Activated naive CD4-positive, alpha-beta T cell treated with anti-CD3 and anti-CD28 coated beads, Interleukin-2, amount 10 ng/mL, durations not matched to agents 7 days and 5 days (primary cell): Measurements from ENCODE around the gene NOD1.
"Not testable (repeated sequence)": the region's sequence is repeated elsewhere in the genome, so short reads cannot be mapped to it uniquely, and the experiment has no call there.

Experiments used
- CTCF ChIA-PET: fragments of 350-600 bp; sonication (Branson Sonifier 250); formaldehyde crosslinking; loops from one replicate; lab custom pipeline; 2021; ENCODE audit warnings: antibody characterized with exemption; lab: Charles Lee
- DNase-seq: peaks from one replicate; pipeline ENCODE4 v3.0.0-alpha.2; 2020
- H3K27ac Mint-ChIP-seq: one replicate; pipeline ENCODE4 v1.8.0; 2021; ENCODE audit warnings: mild to moderate bottlenecking, moderate library complexity, mixed read lengths
- H3K27me3 Mint-ChIP-seq: one replicate; pipeline ENCODE4 v1.8.0; 2021; ENCODE audit warnings: mild to moderate bottlenecking, mixed read lengths
- H3K36me3 Mint-ChIP-seq: one replicate; pipeline ENCODE4 v1.8.0; 2021; ENCODE audit warnings: mixed read lengths
- H3K4me1 Mint-ChIP-seq: one replicate; pipeline ENCODE4 v1.8.0; 2021; ENCODE audit warnings: mixed read lengths
- H3K4me3 Mint-ChIP-seq: one replicate; pipeline ENCODE4 v1.8.0; 2021; ENCODE audit warnings: mild to moderate bottlenecking, moderate library complexity, mixed read lengths
- H3K9me3 Mint-ChIP-seq: one replicate; pipeline ENCODE4 v1.8.0; 2021; ENCODE audit warnings: mixed read lengths

The NOD1 gene

GRCh38 chr7:30487371-30487770, 8.8 kb upstream of the NOD1 start:
- peaks cover 5% of the 10 kb centered on the region for H3K9me3 Mint-ChIP-seq
- H3K27me3 Mint-ChIP-seq: peaks cover 23% of the 10 kb centered on the region
- H3K4me1 Mint-ChIP-seq: no peaks in the 10 kb centered on the region
- no peak for DNase-seq
- CTCF ChIA-PET: interaction anchor here (0.6 kb wide), 1 partner anchor 62 kb away, joined by 3 read pairs; no protein-coding TSS in a partner anchor
- H3K27ac Mint-ChIP-seq: no peak overlapping the region
- H3K4me3 Mint-ChIP-seq: no peak overlapping the region
- H3K36me3 Mint-ChIP-seq: peaks cover 2% of the 10 kb centered on the region

GRCh38 chr7:30485667-30486066, 7.1 kb upstream of the NOD1 start:
- Mint-ChIP-seq H3K4me3 (no peak overlapping the region), H3K4me1 (peaks cover under 1% of the 10 kb centered on the region), H3K27ac (no peak overlapping the region), H3K9me3 (no peaks in the 10 kb centered on the region), H3K27me3 (peaks cover 18% of the 10 kb centered on the region), H3K36me3 (no peaks in the 10 kb centered on the region)
- no peak for DNase-seq
- CTCF ChIA-PET: no interaction called here

- H3K9me3 Mint-ChIP-seq, H3K27ac Mint-ChIP-seq, H3K36me3 Mint-ChIP-seq, H3K4me3 Mint-ChIP-seq, DNase-seq, CTCF ChIA-PET, H3K27me3 Mint-ChIP-seq: not testable (repeated sequence)
- H3K4me1 Mint-ChIP-seq: peaks cover 34% of the 10 kb centered on the region
Observed at GRCh38 chr7:30481416-30481815, 2.8 kb upstream of the NOD1 start.

GRCh38 chr7:30479202-30480120, 877 bp upstream of the NOD1 start:
- Mint-ChIP-seq H3K9me3 (no peaks in the 10 kb centered on the region), H3K27ac (peak overlapping the region; percentile 92), H3K27me3 (no peaks in the 10 kb centered on the region), H3K4me1 (peaks cover 51% of the 10 kb centered on the region), H3K4me3 (peak overlapping the region; percentile 90), H3K36me3 (peaks cover 12% of the 10 kb centered on the region)
- CTCF ChIA-PET: no interaction called here
- DNase-seq: peak; percentile 50

GRCh38 chr7:30476459-30477145, 2.0 kb downstream of the NOD1 start:
- H3K27me3 Mint-ChIP-seq: no peaks in the 10 kb centered on the region
- no peak overlapping the region for H3K27ac Mint-ChIP-seq
- H3K36me3 Mint-ChIP-seq: peaks cover 23% of the 10 kb centered on the region
- no peaks in the 10 kb centered on the region for H3K9me3 Mint-ChIP-seq
- CTCF ChIA-PET: no interaction called here
- peaks cover 78% of the 10 kb centered on the region for H3K4me1 Mint-ChIP-seq
- H3K4me3 Mint-ChIP-seq: peak overlapping the region; percentile 55
- DNase-seq: no peak

- no peaks in the 10 kb centered on the region for H3K9me3 Mint-ChIP-seq
- CTCF ChIA-PET: no interaction called here
- peaks cover 23% of the 10 kb centered on the region for H3K36me3 Mint-ChIP-seq
- no peaks in the 10 kb centered on the region for H3K27me3 Mint-ChIP-seq
- peak overlapping the region; percentile 39 for H3K27ac Mint-ChIP-seq
- peaks cover 87% of the 10 kb centered on the region for H3K4me1 Mint-ChIP-seq
- H3K4me3 Mint-ChIP-seq: no peak overlapping the region
- DNase-seq: no peak
Observed at GRCh38 chr7:30475580-30475979, 3.0 kb downstream of the NOD1 start.

GRCh38 chr7:30474893-30475292, 3.7 kb downstream of the NOD1 start:
- H3K27me3 Mint-ChIP-seq: no peaks in the 10 kb centered on the region
- H3K4me1 Mint-ChIP-seq: peaks cover 85% of the 10 kb centered on the region
- H3K4me3 Mint-ChIP-seq: no peak overlapping the region
- CTCF ChIA-PET: no interaction called here
- peaks cover 29% of the 10 kb centered on the region for H3K36me3 Mint-ChIP-seq
- no peak overlapping the region for H3K27ac Mint-ChIP-seq
- H3K9me3 Mint-ChIP-seq: no peaks in the 10 kb centered on the region
- no peak for DNase-seq

GRCh38 chr7:30474485-30474884, 4.1 kb downstream of the NOD1 start:
- H3K9me3 Mint-ChIP-seq: no peaks in the 10 kb centered on the region
- H3K27me3 Mint-ChIP-seq: no peaks in the 10 kb centered on the region
- H3K27ac Mint-ChIP-seq: no peak overlapping the region
- H3K4me3 Mint-ChIP-seq: no peak overlapping the region
- H3K36me3 Mint-ChIP-seq: peaks cover 31% of the 10 kb centered on the region
- no peak for DNase-seq
- H3K4me1 Mint-ChIP-seq: peaks cover 81% of the 10 kb centered on the region
- CTCF ChIA-PET: no interaction called here

- peaks cover 33% of the 10 kb centered on the region for H3K36me3 Mint-ChIP-seq
- no peaks in the 10 kb centered on the region for H3K27me3 Mint-ChIP-seq
- H3K4me3 Mint-ChIP-seq: no peak overlapping the region
- CTCF ChIA-PET: no interaction called here
- no peak overlapping the region for H3K27ac Mint-ChIP-seq
- no peaks in the 10 kb centered on the region for H3K9me3 Mint-ChIP-seq
- DNase-seq: no peak
- H3K4me1 Mint-ChIP-seq: peaks cover 82% of the 10 kb centered on the region
Observed at GRCh38 chr7:30473903-30474302, 4.7 kb downstream of the NOD1 start.

- peaks cover 87% of the 10 kb centered on the region for H3K4me1 Mint-ChIP-seq
- H3K27ac Mint-ChIP-seq: no peak overlapping the region
- no peaks in the 10 kb centered on the region for H3K9me3 Mint-ChIP-seq
- H3K36me3 Mint-ChIP-seq: peaks cover 41% of the 10 kb centered on the region
- no peaks in the 10 kb centered on the region for H3K27me3 Mint-ChIP-seq
- DNase-seq: no peak
- CTCF ChIA-PET: no interaction called here
- no peak overlapping the region for H3K4me3 Mint-ChIP-seq
Observed at GRCh38 chr7:30472784-30473775, 5.5 kb downstream of the NOD1 start.

- peak overlapping the region; percentile 64 for H3K27ac Mint-ChIP-seq
- peaks cover 87% of the 10 kb centered on the region for H3K4me1 Mint-ChIP-seq
- DNase-seq: peak; percentile 28
- CTCF ChIA-PET: no interaction called here
- no peak overlapping the region for H3K4me3 Mint-ChIP-seq
- no peaks in the 10 kb centered on the region for H3K9me3 Mint-ChIP-seq
- no peaks in the 10 kb centered on the region for H3K27me3 Mint-ChIP-seq
- H3K36me3 Mint-ChIP-seq: peaks cover 43% of the 10 kb centered on the region
Observed at GRCh38 chr7:30472081-30472783, 6.4 kb downstream of the NOD1 start.

GRCh38 chr7:30471205-30471604, 7.4 kb downstream of the NOD1 start:
- CTCF ChIA-PET: no interaction called here
- DNase-seq: no peak
- Mint-ChIP-seq H3K4me1 (peaks cover 78% of the 10 kb centered on the region), H3K4me3 (no peak overlapping the region), H3K27me3 (no peaks in the 10 kb centered on the region), H3K9me3 (no peaks in the 10 kb centered on the region), H3K36me3 (peaks cover 39% of the 10 kb centered on the region), H3K27ac (no peak overlapping the region)

GRCh38 chr7:30470771-30471170, 7.8 kb downstream of the NOD1 start:
- Mint-ChIP-seq H3K4me3 (no peak overlapping the region), H3K4me1 (peaks cover 75% of the 10 kb centered on the region), H3K27ac (no peak overlapping the region), H3K9me3 (no peaks in the 10 kb centered on the region), H3K36me3 (peaks cover 36% of the 10 kb centered on the region), H3K27me3 (no peaks in the 10 kb centered on the region)
- no peak for DNase-seq
- CTCF ChIA-PET: no interaction called here
